NCI-H146 (cell line): ENCODE measurements around the gene RGP1.
A peak's percentile ranks its signal among the peaks of the same experiment; 100 is the strongest.

Experiments
- DNase-seq: peaks from one replicate; lab custom pipeline; 2025; lab: John Stamatoyannopoulos, UW

Gene RGP1

GRCh38 chr9:35748858-35749514, at the start of gene RGP1, which contains the start of gene GBA2:
TSS of gene RGP1 (plus strand) at chr9:35749287. CDS start at chr9:35749756, 469 bp downstream.
TSS of gene GBA2 (minus strand) at chr9:35749228. CDS start at chr9:35748704, 524 bp downstream.
- DNase-seq = peak; percentile 88

GRCh38 chr9:35700031-35700430, 49.1 kb upstream of the RGP1 start:
- DNase-seq = no peak

DNA sequence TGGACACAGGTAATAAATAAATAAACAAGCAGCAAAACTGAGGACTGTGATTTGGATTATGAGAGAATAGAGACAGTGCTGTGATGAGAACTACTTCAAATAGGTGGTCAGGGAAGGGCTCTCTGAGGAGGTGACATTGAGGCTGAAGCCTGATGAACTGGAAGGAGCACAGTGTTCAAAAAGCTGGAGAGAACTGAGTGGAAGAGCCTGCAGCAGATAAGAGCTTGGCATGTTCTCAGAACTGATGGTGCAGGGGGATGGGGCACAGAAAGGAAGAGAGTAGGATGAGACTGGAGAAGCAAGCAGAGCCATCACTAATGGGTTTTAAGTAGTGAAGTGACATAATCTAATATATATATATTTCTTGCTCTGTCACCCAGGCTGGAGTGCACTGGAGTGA, 48.1 kb upstream of the RGP1 start:
- no peak for DNase-seq

DNA sequence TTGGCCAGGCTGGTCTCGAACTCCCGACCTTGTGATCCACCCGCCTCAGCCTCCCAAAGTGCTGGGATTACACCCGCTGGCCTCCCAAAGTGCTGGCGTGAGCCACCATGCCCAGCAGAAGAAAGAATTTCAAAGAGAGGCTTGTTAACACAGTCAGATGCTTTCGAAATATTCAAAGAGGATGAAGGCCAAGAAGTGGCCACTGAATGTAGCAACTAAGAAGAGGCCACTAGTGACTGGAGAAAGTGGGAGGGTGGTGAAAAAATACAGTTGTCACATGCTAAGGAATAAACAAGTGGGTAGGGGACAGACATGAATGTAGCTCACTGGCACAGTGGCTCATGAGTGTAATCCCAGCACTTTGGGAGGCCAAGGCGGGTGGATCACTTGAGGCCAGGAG, 46.4 kb upstream of the RGP1 start:
- DNase-seq = no peak

DNA sequence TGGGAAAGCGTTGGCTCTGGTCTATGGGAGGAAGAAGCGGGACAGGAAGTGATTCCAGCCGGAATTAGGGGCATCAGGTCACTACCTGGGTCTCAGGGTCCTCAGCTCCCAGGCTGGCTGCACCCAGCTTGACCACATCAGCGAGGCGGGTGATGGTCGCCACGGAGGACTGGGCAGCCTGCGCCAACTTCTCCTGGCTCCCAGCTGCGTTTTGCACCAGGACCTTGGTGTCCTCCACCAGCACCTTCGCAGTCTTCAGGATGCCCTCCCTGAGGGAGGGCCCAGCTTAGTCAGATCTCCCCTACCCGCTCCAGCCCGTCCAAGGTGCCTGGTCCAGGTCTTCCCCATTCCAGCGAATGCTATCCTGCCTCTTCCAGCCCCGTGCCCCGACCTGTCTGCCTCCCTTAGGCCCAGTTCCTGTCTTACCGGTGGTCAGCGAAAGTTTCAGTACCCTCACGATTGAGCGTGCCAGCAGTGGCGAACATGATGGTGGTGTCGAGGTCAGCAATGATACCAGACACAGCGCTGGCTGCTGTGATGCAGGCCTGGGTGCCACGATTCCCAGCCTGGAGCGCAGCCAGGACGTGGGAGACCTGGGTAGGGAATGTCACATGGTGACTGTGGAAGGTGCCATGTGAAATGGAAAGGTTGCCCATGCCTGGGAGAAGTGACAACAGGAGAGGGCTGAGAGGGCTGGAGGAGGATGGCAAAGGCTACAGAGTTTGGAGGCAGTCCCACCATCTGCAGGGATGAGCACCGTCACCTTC, 45.0 kb upstream of the RGP1 start:
- DNase-seq = no peak

- no peak for DNase-seq
Observed at GRCh38 chr9:35705372-35705771, 43.7 kb upstream of the RGP1 start.

GRCh38 chr9:35705836-35706430, 43.2 kb upstream of the RGP1 start:
- no peak for DNase-seq

GRCh38 chr9:35706951-35707350, 42.1 kb upstream of the RGP1 start:
- no peak for DNase-seq

- DNase-seq = no peak
Observed at GRCh38 chr9:35708146-35708545, 40.9 kb upstream of the RGP1 start.

DNA sequence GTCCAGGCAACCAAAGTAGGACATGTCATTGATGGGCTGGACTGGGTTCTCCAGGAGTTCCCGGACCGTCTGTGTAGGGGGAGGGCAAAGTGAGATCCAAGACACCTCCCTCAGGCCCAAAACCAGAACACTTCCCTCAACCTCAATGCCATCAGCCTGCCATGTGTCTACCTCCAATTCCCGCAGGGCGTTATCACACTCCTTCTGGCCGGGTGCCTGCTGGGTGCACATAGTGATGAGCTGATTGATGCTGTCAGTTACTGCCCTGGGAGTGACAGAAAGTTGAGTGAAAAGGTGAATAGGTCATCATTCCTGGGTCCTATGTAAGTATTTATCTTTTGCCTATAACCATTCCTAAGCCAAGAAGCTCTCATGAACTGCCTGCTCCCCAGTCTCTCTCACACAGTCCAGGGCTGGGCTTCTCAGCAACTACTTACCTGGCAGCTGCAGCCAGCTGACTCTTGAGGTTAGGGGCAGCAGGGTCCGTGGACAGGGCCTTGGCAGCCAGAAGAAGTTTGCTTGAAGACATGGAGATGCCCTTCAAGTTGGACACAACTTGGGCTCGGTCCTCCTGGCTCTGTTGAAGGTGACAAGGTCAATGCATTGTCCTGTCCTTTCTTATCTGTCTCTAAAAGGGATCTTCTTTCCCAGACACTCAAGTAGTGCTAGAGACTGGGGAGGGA, 38.1 kb upstream of the RGP1 start:
- DNase-seq = no peak

- DNase-seq = no peak
Observed at GRCh38 chr9:35711501-35712428, 37.3 kb upstream of the RGP1 start.

DNA sequence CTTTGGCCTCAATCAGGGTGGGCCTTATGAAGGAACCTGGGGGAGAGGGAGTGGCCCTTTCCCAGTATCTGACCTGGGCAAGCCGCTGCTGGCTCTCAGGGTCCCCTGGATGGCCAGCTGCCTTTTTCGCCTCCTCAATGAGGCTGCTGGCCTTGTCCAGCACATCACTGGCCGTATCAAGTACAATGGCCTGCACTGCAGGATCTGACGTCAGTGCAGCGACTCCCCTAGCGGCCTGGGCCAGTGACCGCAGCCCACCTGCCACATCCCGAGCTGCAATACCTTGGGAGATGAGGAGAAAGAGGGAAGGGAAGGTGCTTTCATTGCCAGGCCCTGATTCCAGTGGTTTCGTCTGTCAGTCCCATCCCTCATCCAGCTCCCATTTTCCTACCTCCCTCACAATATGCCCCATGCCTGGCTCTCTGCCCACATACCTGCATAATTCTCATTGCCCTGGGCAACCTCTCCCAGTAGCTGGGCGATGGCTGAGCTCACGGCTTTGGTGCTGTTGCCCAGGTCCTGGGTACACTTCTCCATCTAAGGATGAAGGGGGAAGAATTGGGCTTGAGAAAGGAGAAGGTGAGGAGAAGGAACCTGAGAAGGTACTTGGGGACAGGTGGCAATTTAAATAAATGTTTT, 36.2 kb upstream of the RGP1 start:
- DNase-seq = no peak

DNA sequence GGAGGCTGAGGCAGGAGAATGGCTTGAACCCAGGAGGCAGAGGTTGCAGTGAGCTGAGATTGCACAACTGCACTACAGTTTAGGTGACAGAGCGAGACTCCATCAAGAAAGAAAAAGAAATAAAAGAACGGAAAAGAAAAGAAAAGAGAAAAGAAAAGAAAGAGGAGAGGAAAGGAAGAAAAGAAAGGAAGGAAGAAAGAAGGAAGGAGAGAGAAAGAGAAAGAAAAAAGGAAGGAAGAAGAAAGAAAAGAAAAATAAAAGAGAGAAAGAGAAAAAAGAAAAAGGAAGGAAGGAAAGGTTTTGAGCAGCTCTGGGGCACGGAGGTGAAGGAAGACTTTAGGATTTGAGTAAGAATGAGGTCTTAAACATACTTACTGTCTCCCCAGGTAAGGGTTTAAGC, 35.5 kb upstream of the RGP1 start:
- no peak for DNase-seq

- DNase-seq = no peak
Observed at GRCh38 chr9:35714123-35714522, 35.0 kb upstream of the RGP1 start.

DNA sequence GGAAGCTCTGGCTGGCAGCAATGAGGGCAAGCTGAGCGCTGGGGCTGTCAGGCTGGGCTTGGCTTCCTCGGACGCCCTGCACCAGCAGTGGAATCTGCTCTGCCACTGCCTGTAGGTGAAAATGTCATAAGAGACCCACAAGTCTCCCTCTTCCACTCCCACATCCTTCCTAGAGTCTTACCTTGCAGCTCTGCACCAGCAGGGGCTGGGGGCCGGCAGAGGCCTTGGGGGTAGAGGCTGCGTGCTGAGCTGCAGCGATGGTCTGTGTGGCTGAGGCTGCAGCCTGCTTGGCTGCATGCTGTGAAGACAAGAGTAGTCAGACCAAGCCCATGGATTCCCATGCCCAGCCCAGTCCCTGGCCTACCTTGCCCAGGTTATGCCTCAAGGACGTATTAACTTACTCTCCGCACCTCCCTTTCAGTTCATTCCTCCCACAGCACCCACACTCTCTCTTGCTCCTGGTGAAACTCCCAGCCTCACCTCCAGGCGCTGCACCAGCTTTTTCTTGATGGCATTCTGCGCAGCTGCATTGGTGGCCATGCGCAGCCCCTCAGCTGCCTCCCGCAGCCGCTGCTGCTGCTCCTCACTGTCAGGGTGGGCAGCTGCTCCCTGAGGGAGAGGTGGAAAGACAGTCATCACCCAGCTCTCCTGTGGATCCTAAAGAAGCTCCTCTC, 34.4 kb upstream of the RGP1 start:
- no peak for DNase-seq

DNA sequence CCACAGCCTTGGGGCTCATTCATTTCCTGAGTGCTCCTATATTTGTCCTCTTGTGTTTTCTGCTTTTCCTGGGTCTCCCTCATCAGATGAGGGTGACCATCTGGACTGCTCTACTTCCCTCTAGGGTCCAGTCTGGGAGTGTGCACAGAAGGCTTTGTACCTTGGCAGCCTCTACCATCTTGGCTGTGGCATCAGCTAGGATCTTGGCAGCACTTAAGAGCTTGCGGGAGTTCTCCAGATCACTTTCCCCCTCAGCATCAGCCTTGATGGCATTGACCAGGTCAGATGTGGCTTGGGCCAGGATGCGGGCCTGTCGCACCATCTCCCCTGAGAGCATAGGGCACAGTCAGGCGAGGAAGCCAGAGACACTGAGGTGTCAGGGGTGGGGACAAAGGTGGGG, 32.9 kb upstream of the RGP1 start:
- no peak for DNase-seq

GRCh38 chr9:35717132-35717870, 31.8 kb upstream of the RGP1 start:
- no peak for DNase-seq

DNA sequence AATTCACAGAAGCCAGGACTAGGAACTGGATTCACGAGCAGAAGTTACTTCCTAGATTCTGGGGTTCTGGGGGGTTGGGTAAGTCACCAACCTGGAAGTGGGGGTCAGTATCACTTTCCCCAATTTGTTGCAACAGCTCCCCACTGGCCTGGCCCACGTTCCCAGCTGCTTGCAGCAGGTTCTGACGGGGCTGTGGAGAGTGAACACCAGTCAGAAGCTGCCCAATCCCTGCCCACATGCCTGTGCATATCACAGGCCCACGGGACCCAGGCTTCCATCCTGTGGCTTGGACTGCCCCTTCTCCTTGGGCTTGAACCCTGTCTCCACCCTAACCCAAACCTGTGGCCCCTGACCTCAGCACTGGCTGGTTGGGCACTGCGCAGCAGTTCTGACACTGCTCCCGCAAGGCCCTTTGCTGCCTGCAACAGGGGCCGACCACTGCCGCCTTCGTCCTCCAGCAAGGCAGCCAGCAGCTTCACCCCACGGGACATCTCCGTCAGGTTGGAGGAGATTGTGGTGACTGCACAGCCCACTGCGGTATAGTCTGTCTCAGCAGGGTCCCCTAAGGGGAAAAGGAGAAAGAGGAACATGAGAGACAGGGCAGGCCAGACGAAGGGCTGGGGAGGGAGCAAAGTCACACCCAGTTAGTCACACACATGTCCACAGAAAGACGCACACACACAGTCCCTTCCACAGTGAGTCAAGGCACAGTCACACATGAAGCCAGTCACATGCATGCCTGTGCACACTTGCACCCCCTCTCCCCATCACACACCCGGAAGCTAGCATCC, 30.2 kb upstream of the RGP1 start:
- no peak for DNase-seq

DNA sequence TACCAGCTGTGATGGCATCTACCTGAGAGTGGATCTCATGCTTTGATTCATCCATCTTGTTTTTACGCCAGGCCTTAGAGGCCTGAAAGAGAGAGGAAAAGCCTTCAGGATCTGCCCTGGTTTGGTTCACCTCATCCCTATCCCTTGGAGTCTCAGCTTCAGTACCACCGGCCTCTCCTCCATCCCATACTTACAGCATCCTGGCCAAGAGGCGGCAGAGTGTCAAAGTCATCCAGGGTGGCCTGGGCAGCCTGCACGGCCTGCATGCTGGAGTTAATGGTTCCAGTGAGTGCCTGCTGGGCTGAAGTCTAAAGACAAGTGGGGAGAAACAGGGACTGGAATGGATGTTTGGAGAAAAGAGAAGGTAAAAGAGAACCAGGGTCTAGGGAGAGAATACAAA, 29.5 kb upstream of the RGP1 start:
- DNase-seq = no peak
